K562 (cell line): ENCODE data around the gene CBX1. TPM values are rescaled to one million over a fixed set of nuclear protein-coding genes. Genes with fewer than 3 reads are reported as not detected.

Experiments
- CHAMP1 ChIP-seq: fragments of 450-650 bp; IDR thresholded peaks from 2 replicates; pipeline ENCODE4 v1.6.1; 2016; ENCODE audit warnings: mild to moderate bottlenecking
- CHCHD3 ChIP-seq: fragments of 250-450 bp; sonication (Bioruptor Pico); IDR thresholded peaks from 2 replicates; pipeline ENCODE4 v2.1.2; 2022; ENCODE audit warnings: mild to moderate bottlenecking
- DNMT1 ChIP-seq: fragments of 450-650 bp; IDR thresholded peaks from 2 replicates; pipeline ENCODE4 v1.6.1; 2016; ENCODE audit warnings: antibody characterized with exemption, mild to moderate bottlenecking
- POLR3G ChIP-seq: IDR thresholded peaks from 2 replicates; pipeline ENCODE4 v1.6.1; 2011; ENCODE audit not compliant: insufficient read length, insufficient replicate concordance; ENCODE audit errors: extremely low read depth
- USF2 ChIP-seq: sonication (generic); formaldehyde crosslinking; IDR thresholded peaks from 2 replicates; pipeline ENCODE4 v1.5.0; 2020; ENCODE audit warnings: missing genetic modification reagents
- ZNF395 ChIP-seq: fragments of 200-800 bp; sonication (Bioruptor generic); IDR thresholded peaks from 2 replicates; pipeline ENCODE4 v1.6.1; 2017; ENCODE audit warnings: missing genetic modification characterization, missing compliant biosample characterization
- ZNF507 ChIP-seq: conservative IDR thresholded peaks from 2 replicates; pipeline ENCODE4 v1.6.1; 2017; ENCODE audit warnings: missing genetic modification characterization, missing compliant biosample characterization
- polyA plus RNA-seq, 8 experiments: library from polyadenylated mRNA; depleted of rRNA in 4 of 8; stranded (reverse) in 5 of 8; unstranded in 3 of 8; fragments of >200 nt; fragmentation: Nextera tagmentation in 2 of 8; fragmentation: Illumina TruSeq in 1 of 8; extraction: Ambion mirVana in 2 of 8; extraction: Trizol in 1 of 8; gene quantifications; 2 replicates each; pipeline versions ENCODE4 v1.2.1 to v1.2.3, GENCODE V29; 2011 to 2014; ENCODE audit warnings: inconsistent platforms in 1 of 8, missing spikeins in 1 of 8
- total RNA-seq, 7 experiments: library from RNA; depleted of rRNA in 6 of 7; stranded (reverse); fragments of >200 nt in 6 of 7; fragmentation: Illumina TruSeq in 2 of 7; extraction: Trizol in 2 of 7; gene quantifications; 2 replicates each; pipeline versions ENCODE4 v1.2.1 to v1.2.3, GENCODE V29; 2011 to 2021; ENCODE audit warnings: low replicate concordance in 1 of 7

CBX1 gene
- total and polyA plus RNA-seq, 9 of the 15 experiments (the other 6 are each of a cell fraction or from before 2014, with no cell fraction given) = 10.6 to 95.7 (median 52.7) TPM

GRCh38 chr17:48144976-48145798 lies 43.9 kb upstream of the CBX1 start (continued):
- TF ChIP-seq POLR3G (no peak), DNMT1 (no peak), ZNF395 (CRISPR knock-in tag) (no peak), CHAMP1 (no peak), CHCHD3 (CRISPR knock-in tag) (no peak), USF2 (CRISPR knock-in tag) (no peak), ZNF507 (tag) (no peak)
